Measurements from ENCODE around the gene PRLH. TPM values are rescaled to one million over a fixed set of nuclear protein-coding genes. Genes with fewer than 3 reads are reported as not detected.

The PRLH gene
- total RNA-seq, 1 donor from 2014 or later = not detected

DNA sequence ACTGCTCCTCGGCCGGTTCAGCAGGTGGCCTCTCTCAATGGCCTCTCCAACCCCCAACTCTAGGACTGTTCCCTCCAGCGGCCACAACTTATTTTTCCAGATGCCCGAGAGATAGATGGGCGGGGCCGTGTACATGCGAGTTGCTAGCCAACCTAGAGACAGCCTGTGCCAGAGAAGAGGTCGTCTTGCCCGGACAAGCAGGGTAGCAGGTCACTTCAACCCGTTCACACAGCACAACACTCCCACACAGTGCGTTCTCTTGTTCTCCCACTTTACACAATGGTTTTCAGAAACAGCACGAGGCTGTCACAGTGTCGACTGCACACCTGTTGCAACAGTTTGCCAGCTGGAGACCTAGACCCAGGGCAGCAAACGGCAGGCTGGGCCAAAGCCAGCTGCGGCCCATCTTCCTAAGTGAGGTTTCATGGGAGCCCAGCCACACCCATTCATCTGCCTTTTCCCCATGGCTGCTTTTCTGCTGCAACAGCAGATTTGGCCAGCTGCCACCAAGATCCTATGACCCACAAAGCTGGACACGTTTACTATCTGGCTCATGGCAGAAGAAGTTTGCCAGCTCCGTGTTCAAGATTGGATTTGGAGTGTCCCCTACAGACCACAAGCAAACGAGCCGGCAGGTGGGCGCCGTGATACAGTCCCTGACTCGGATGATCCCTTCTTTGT is 7.3 kb upstream of the PRLH start:
- H3K9me3 Mint-ChIP-seq (ENCODE audit: unreplicated experiment) = peaks cover 8% of the 10 kb centered on the region
- no peak overlapping the region for H3K27ac Mint-ChIP-seq (ENCODE audit: unreplicated experiment)
- peaks cover 13% of the 10 kb centered on the region for H3K27me3 Mint-ChIP-seq (ENCODE audit: unreplicated experiment)
- peaks cover 11% of the 10 kb centered on the region for H3K4me1 Mint-ChIP-seq (ENCODE audit: unreplicated experiment)
- no peak overlapping the region for H3K4me3 Mint-ChIP-seq (ENCODE audit: unreplicated experiment)
- TF ChIP-seq, protein P1, sequence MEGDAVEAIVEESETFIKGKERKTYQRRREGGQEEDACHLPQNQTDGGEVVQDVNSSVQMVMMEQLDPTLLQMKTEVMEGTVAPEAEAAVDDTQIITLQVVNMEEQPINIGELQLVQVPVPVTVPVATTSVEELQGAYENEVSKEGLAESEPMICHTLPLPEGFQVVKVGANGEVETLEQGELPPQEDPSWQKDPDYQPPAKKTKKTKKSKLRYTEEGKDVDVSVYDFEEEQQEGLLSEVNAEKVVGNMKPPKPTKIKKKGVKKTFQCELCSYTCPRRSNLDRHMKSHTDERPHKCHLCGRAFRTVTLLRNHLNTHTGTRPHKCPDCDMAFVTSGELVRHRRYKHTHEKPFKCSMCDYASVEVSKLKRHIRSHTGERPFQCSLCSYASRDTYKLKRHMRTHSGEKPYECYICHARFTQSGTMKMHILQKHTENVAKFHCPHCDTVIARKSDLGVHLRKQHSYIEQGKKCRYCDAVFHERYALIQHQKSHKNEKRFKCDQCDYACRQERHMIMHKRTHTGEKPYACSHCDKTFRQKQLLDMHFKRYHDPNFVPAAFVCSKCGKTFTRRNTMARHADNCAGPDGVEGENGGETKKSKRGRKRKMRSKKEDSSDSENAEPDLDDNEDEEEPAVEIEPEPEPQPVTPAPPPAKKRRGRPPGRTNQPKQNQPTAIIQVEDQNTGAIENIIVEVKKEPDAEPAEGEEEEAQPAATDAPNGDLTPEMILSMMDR (IDR thresholded peaks at IDR 0.05) = no peak
- DNase-seq (ENCODE audit: extremely low spot score, unreplicated experiment) = no peak
- peaks cover 18% of the 10 kb centered on the region for H3K36me3 Mint-ChIP-seq (ENCODE audit: unreplicated experiment)

DNA sequence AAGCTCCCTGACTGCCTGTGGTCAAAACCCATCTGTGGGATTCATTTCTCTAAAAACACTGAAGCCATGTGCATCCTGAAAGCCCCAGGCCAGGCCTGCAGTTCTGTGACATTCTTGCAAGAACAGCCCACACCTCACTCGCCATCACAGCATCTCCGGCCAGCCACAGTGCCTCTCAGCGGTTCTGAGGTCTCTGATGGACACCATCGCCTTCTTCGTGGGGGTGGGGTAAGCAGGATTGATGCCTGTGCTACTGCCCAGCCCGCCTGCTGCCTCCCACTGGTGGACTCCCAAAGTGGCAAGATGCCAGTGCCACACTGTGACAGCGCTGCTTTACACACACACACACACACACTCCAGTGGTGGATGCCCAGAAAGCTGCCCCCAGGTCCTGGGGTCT is 5.2 kb upstream of the PRLH start:
- peaks cover 13% of the 10 kb centered on the region for H3K27me3 Mint-ChIP-seq (ENCODE audit: unreplicated experiment)
- no peak for DNase-seq (ENCODE audit: extremely low spot score, unreplicated experiment)
- H3K4me1 Mint-ChIP-seq (ENCODE audit: unreplicated experiment) = peaks cover 11% of the 10 kb centered on the region
- peaks cover 5% of the 10 kb centered on the region for H3K36me3 Mint-ChIP-seq (ENCODE audit: unreplicated experiment)
- no peak overlapping the region for H3K27ac Mint-ChIP-seq (ENCODE audit: unreplicated experiment)
- TF ChIP-seq, protein P1 (IDR thresholded peaks at IDR 0.05) = no peak
- H3K9me3 Mint-ChIP-seq (ENCODE audit: unreplicated experiment) = no peaks in the 10 kb centered on the region
- no peak overlapping the region for H3K4me3 Mint-ChIP-seq (ENCODE audit: unreplicated experiment)

DNA sequence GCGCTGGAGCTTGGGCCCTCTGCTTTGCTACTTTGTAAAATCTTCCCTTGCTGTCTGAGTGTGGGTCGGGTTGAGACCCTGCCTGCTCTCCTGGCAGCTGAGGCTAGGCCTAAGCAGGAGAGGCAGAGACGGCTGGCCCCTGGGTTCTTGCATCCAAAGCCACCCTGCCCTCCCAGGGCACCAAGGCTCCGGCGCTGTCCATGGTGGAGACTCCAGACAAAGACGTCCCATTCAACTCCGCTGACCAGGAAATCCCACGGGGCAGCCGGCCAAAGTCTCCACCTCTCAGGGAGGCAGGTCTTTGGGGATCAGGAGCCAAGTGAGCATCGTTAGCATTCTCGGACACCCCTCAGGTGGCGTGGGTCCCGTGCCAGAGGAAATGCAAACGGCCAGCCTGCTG is 2.6 kb upstream of the PRLH start:
- Mint-ChIP-seq H3K9me3 (ENCODE audit: unreplicated experiment) (no peaks in the 10 kb centered on the region), H3K27ac (ENCODE audit: unreplicated experiment) (no peak overlapping the region), H3K27me3 (ENCODE audit: unreplicated experiment) (peaks cover 13% of the 10 kb centered on the region), H3K4me1 (ENCODE audit: unreplicated experiment) (peaks cover 5% of the 10 kb centered on the region), H3K36me3 (ENCODE audit: unreplicated experiment) (no peaks in the 10 kb centered on the region), H3K4me3 (ENCODE audit: unreplicated experiment) (no peak overlapping the region)
- TF ChIP-seq, protein P1 (IDR thresholded peaks at IDR 0.05) = no peak
- DNase-seq (ENCODE audit: extremely low spot score, unreplicated experiment) = no peak

DNA sequence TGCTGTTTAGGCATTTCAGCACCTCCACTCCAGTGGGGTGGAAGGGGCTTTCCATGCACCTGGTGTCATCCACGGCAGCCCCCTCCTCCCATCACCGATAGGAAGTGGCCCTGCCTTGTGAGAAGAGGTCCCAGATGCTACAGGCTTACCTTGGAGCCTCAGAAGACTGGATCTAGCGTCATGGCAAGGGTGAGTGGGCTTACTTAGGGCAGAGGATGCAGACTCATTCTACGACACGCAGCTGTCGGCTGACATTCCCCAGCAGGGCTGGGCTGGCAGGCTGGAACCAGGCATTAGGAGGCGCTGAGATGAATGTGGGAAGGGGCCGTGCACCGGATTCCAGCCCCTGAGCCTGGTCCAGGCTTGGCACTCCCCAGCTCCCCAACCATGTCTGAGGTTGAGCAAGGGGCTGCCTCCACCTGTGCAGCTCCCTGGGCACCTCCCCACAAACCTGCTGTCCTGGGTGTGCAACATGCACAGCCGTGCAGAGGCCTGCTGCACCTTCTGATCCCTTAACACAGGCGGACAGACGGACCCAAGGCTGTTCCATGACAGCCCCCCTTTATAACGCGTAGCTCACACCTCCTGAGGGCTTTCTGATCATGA is 1.7 kb upstream of the PRLH start:
- TF ChIP-seq, protein P1 (IDR thresholded peaks at IDR 0.05) = no peak
- H3K9me3 Mint-ChIP-seq (ENCODE audit: unreplicated experiment) = no peaks in the 10 kb centered on the region
- H3K27me3 Mint-ChIP-seq (ENCODE audit: unreplicated experiment) = peaks cover 13% of the 10 kb centered on the region
- no peaks in the 10 kb centered on the region for H3K4me1 Mint-ChIP-seq (ENCODE audit: unreplicated experiment)
- no peak overlapping the region for H3K4me3 Mint-ChIP-seq (ENCODE audit: unreplicated experiment)
- no peak overlapping the region for H3K27ac Mint-ChIP-seq (ENCODE audit: unreplicated experiment)
- no peaks in the 10 kb centered on the region for H3K36me3 Mint-ChIP-seq (ENCODE audit: unreplicated experiment)
- no peak for DNase-seq (ENCODE audit: extremely low spot score, unreplicated experiment)

DNA sequence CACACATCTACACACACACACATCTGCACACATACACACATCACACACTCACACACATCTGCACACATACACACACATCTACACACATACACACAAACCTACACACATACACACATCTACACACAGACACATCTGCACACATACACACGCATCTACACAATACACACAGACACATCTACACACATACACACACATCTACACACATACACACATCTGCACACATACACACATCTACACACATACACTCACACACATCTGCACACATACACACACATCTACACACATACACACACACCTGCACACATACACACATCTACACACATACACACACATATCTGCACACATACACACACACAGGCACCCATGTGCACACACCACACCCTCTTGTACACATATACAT is 400 bp upstream of the PRLH start:
- TF ChIP-seq, protein P1 (IDR thresholded peaks at IDR 0.05) = no peak
- Mint-ChIP-seq H3K4me3 (ENCODE audit: unreplicated experiment) (no peak overlapping the region), H3K27ac (ENCODE audit: unreplicated experiment) (no peak overlapping the region), H3K9me3 (ENCODE audit: unreplicated experiment) (no peaks in the 10 kb centered on the region), H3K4me1 (ENCODE audit: unreplicated experiment) (no peaks in the 10 kb centered on the region), H3K27me3 (ENCODE audit: unreplicated experiment) (peaks cover 13% of the 10 kb centered on the region), H3K36me3 (ENCODE audit: unreplicated experiment) (no peaks in the 10 kb centered on the region)
- DNase-seq (ENCODE audit: extremely low spot score, unreplicated experiment) = no peak

Measured in osteocyte (in vitro differentiated cells).